HepG2 (cell line): Measurements from ENCODE around the gene SLC2A4. TPM values are rescaled to one million over a fixed set of nuclear protein-coding genes. Genes with fewer than 3 reads are reported as not detected.

Experiments used
- ATF5 ChIP-seq: sonication (generic); formaldehyde crosslinking; IDR thresholded peaks from 2 replicates; pipeline ENCODE4 v1.4.0; 2020; ENCODE audit warnings: mild to moderate bottlenecking, low read depth, missing genetic modification reagents
- CENPX ChIP-seq: sonication (generic); formaldehyde crosslinking; IDR thresholded peaks from 2 replicates; pipeline ENCODE4 v1.9.0; 2021; ENCODE audit warnings: mild to moderate bottlenecking, missing genetic modification reagents, moderate library complexity
- HNRNPH1 ChIP-seq: fragments of 200-400 bp; formaldehyde crosslinking; optimal IDR thresholded peaks from 2 replicates; pipeline ENCODE3; 2017; ENCODE audit warnings: mild to moderate bottlenecking, low read depth, low read length
- KDM3A ChIP-seq: IDR thresholded peaks from 2 replicates; pipeline ENCODE4 v1.6.1; 2018; ENCODE audit warnings: low read depth, missing compliant biosample characterization
- MXD3 ChIP-seq: IDR thresholded peaks from 2 replicates; pipeline ENCODE4 v1.6.1; 2016; ENCODE audit warnings: mild to moderate bottlenecking, missing biosample characterization, missing genetic modification reagents
- PATZ1 ChIP-seq: sonication (generic); formaldehyde crosslinking; IDR thresholded peaks from 2 replicates; pipeline ENCODE4 v1.4.0; 2020; ENCODE audit warnings: missing genetic modification reagents
- PHB2 ChIP-seq: fragments of 450-650 bp; IDR thresholded peaks from 2 replicates; pipeline ENCODE4 v1.6.1; 2018; ENCODE audit not compliant: partially characterized antibody
- SMAD9 ChIP-seq: sonication (generic); formaldehyde crosslinking; IDR thresholded peaks from 2 replicates; pipeline ENCODE4 v1.5.1; 2020; ENCODE audit warnings: mild to moderate bottlenecking, missing genetic modification reagents
- SNAPC5 ChIP-seq: sonication (generic); formaldehyde crosslinking; IDR thresholded peaks from 2 replicates; pipeline ENCODE4 v1.8.1; 2023; ENCODE audit warnings: mild to moderate bottlenecking, missing genetic modification reagents, borderline replicate concordance
- SOX6 ChIP-seq, 2 experiments: fragments of 450-650 bp in 1 of 2; sonication (generic) in 1 of 2; formaldehyde crosslinking in 1 of 2; IDR thresholded peaks; 2 replicates each; pipeline versions ENCODE4 v1.4.0 to v1.6.1; 2017 to 2020; ENCODE audit warnings: antibody characterized with exemption in 1 of 2, mild to moderate bottlenecking in 1 of 2, missing genetic modification reagents in 1 of 2
- ZC3H13 ChIP-seq: sonication (generic); formaldehyde crosslinking; IDR thresholded peaks from 2 replicates; pipeline ENCODE4 v1.8.1; 2023; ENCODE audit warnings: mild to moderate bottlenecking, missing genetic modification reagents, moderate library complexity
- ZFP1 ChIP-seq: IDR thresholded peaks from 2 replicates; pipeline ENCODE4 v1.6.1; 2016
- ZMAT5 ChIP-seq: sonication (generic); formaldehyde crosslinking; IDR thresholded peaks from 2 replicates; pipeline ENCODE4 v1.5.0; 2020; ENCODE audit warnings: mild to moderate bottlenecking, low read depth, missing genetic modification reagents, borderline replicate concordance
- ZNF142 ChIP-seq: sonication (generic); formaldehyde crosslinking; IDR thresholded peaks from 2 replicates; pipeline ENCODE4 v1.4.0; 2020; ENCODE audit warnings: missing genetic modification reagents
- ZNF292 ChIP-seq: sonication (generic); formaldehyde crosslinking; IDR thresholded peaks from 2 replicates; pipeline ENCODE4 v1.8.1; 2022; ENCODE audit warnings: mild to moderate bottlenecking, low read depth, missing genetic modification reagents, borderline replicate concordance
- ZNF383 ChIP-seq: sonication (generic); formaldehyde crosslinking; IDR thresholded peaks from 2 replicates; pipeline ENCODE4 v1.4.0; 2020; ENCODE audit warnings: missing genetic modification reagents, mild to moderate bottlenecking, borderline replicate concordance
- ZNF564 ChIP-seq: sonication (generic); formaldehyde crosslinking; IDR thresholded peaks from 2 replicates; pipeline ENCODE4 v1.8.1; 2023; ENCODE audit warnings: mild to moderate bottlenecking, missing genetic modification reagents
- ZNF75D ChIP-seq: sonication (generic); formaldehyde crosslinking; IDR thresholded peaks from 2 replicates; pipeline ENCODE4 v1.8.1; 2023; ENCODE audit warnings: missing genetic modification reagents, mild to moderate bottlenecking, borderline replicate concordance
- ZSCAN22 ChIP-seq: sonication (generic); formaldehyde crosslinking; IDR thresholded peaks from 2 replicates; pipeline ENCODE4 v1.4.0; 2020; ENCODE audit warnings: mild to moderate bottlenecking, missing genetic modification reagents
- polyA plus RNA-seq, 8 experiments: library from polyadenylated mRNA; depleted of rRNA in 3 of 8; stranded (reverse) in 7 of 8; unstranded in 1 of 8; fragments of >200 nt; fragmentation: Illumina TruSeq in 4 of 8; extraction: Trizol in 4 of 8; gene quantifications; 2 replicates each; pipeline versions ENCODE4 v1.2.1 to v1.2.3, GENCODE V29; 2011 to 2016; ENCODE audit warnings: low read depth in 4 of 8, missing spikeins in 1 of 8, mixed read lengths in 1 of 8; ENCODE audit not compliant: insufficient read depth in 1 of 8
- total RNA-seq, 5 experiments: library from RNA; depleted of rRNA; stranded (reverse); fragments of >200 nt; fragmentation: Illumina TruSeq; extraction: Trizol; gene quantifications; 2 replicates each; pipeline ENCODE4 v1.2.3, GENCODE V29; 2016; ENCODE audit warnings: low read depth in 1 of 5

SLC2A4 gene
- total and polyA plus RNA-seq, 2 of the 13 experiments (the other 11 are each of a cell fraction or from before 2014, with no cell fraction given): 4.9 to 5.8 TPM

- TF ChIP-seq ZMAT5 (CRISPR knock-in tag): no peak
- TF ChIP-seq KDM3A (CRISPR knock-in tag): peak; percentile 61; the same call in 1 of the 2 replicates
- TF ChIP-seq ZNF142: peak; percentile 37; the same call in 1 of the 2 replicates
- TF ChIP-seq ATF5 (CRISPR knock-in tag): no peak
- peak; percentile 91; the same call in 1 of the 2 replicates for TF ChIP-seq SNAPC5
- TF ChIP-seq SOX6 (IDR thresholded peaks at IDR 0.05): no peak
- no peak for TF ChIP-seq SOX6 (CRISPR knock-in tag; IDR thresholded peaks at IDR 0.05)
- TF ChIP-seq ZNF292 (CRISPR knock-in tag): no peak
- peak; percentile 85; the same call in 1 of the 2 replicates for TF ChIP-seq ZNF383
- no peak for TF ChIP-seq CENPX (CRISPR knock-in tag)
- TF ChIP-seq MXD3 (CRISPR knock-in tag): peak; percentile 45; the same call in 1 of the 2 replicates
- TF ChIP-seq PATZ1: peak; percentile 24; the same call in 1 of the 2 replicates
- TF ChIP-seq SMAD9: no peak
- no peak for TF ChIP-seq ZNF75D (CRISPR knock-in tag)
- TF ChIP-seq ZFP1: no peak
- no peak for TF ChIP-seq PHB2
- peak; percentile 55; the same call in 1 of the 2 replicates for TF ChIP-seq ZNF564 (CRISPR knock-in tag)
- peak; percentile 91 for TF ChIP-seq ZC3H13 (CRISPR knock-in tag)
- no peak for TF ChIP-seq HNRNPH1
- TF ChIP-seq ZSCAN22 (CRISPR knock-in tag): no peak
Measured at GRCh38 chr17:7314719-7315569, 33.4 kb downstream of the SLC2A4 start, which contains the start of gene GPS2 (continued).
